ENCODE measurements around the gene MINDY3.
"Not testable (repeated sequence)": the region's sequence is repeated elsewhere in the genome, so short reads cannot be mapped to it uniquely, and the experiment has no call there.

Gene MINDY3

GRCh38 chr10:15781381-15781960 is 78.8 kb downstream of the MINDY3 start:
- Histone ChIP-seq H4K20me1 (ENCODE audit: insufficient read depth) (no peaks in the 10 kb centered on the region), H3K4me2 (no peak overlapping the region), H3K27me3 (ENCODE audit: insufficient read depth, low read depth) (no peaks in the 10 kb centered on the region), H3K4me3 (IDR thresholded peaks at IDR 0.05; ENCODE audit: insufficient read depth, low read depth, low read length) (no peak overlapping the region), H3K79me2 (ENCODE audit: insufficient read depth, low read depth) (no peaks in the 10 kb centered on the region), H3K9ac (no peak overlapping the region), H3K27ac (no peak overlapping the region), H3K36me3 (ENCODE audit: insufficient read depth) (no peaks in the 10 kb centered on the region), H2AFZ (ENCODE audit: low read depth) (no peak overlapping the region), H3K4me1 (ENCODE audit: low read depth, poor library complexity, severe bottlenecking) (peaks cover 33% of the 10 kb centered on the region)
- TF ChIP-seq CTCF (conservative IDR thresholded peaks at IDR 0.05; ENCODE audit: low read depth, low read length) = no peak

- peaks cover 24% of the 10 kb centered on the region for H3K4me1 ChIP-seq (ENCODE audit: low read depth, poor library complexity, severe bottlenecking)
- no peak for TF ChIP-seq CTCF (conservative IDR thresholded peaks at IDR 0.05; ENCODE audit: low read depth, low read length)
- no peak overlapping the region for H3K9ac ChIP-seq
- H3K4me2 ChIP-seq = no peak overlapping the region
- no peak overlapping the region for H3K4me3 ChIP-seq (IDR thresholded peaks at IDR 0.05; ENCODE audit: insufficient read depth, low read depth, low read length)
- H3K27ac ChIP-seq = no peak overlapping the region
- H3K79me2 ChIP-seq (ENCODE audit: insufficient read depth, low read depth) = no peaks in the 10 kb centered on the region
- no peaks in the 10 kb centered on the region for H4K20me1 ChIP-seq (ENCODE audit: insufficient read depth)
- H3K27me3 ChIP-seq (ENCODE audit: insufficient read depth, low read depth) = no peaks in the 10 kb centered on the region
- no peaks in the 10 kb centered on the region for H3K36me3 ChIP-seq (ENCODE audit: insufficient read depth)
- H2AFZ ChIP-seq (ENCODE audit: low read depth) = no peak overlapping the region
Measured at GRCh38 chr10:15780353-15781135, 79.8 kb downstream of the MINDY3 start.

GRCh38 chr10:15775513-15775912 is 84.8 kb downstream of the MINDY3 start:
- no peak overlapping the region for H3K27ac ChIP-seq
- no peaks in the 10 kb centered on the region for H4K20me1 ChIP-seq (ENCODE audit: insufficient read depth)
- no peak overlapping the region for H3K9ac ChIP-seq

GRCh38 chr10:15774534-15774933 is 85.8 kb downstream of the MINDY3 start:
- not testable (repeated sequence) for H3K4me2 ChIP-seq; H3K27me3 ChIP-seq (ENCODE audit: insufficient read depth, low read depth); H3K79me2 ChIP-seq (ENCODE audit: insufficient read depth, low read depth); H3K4me1 ChIP-seq (ENCODE audit: low read depth, poor library complexity, severe bottlenecking); H3K36me3 ChIP-seq (ENCODE audit: insufficient read depth); H3K27ac ChIP-seq; H2AFZ ChIP-seq (ENCODE audit: low read depth); H4K20me1 ChIP-seq (ENCODE audit: insufficient read depth); H3K4me3 ChIP-seq (IDR thresholded peaks at IDR 0.05; ENCODE audit: insufficient read depth, low read depth, low read length); H3K9ac ChIP-seq

More at GRCh38 chr10:15775513-15775912, 84.8 kb downstream of the MINDY3 start:
- no peaks in the 10 kb centered on the region for H3K36me3 ChIP-seq (ENCODE audit: insufficient read depth)
- no peak for TF ChIP-seq CTCF (conservative IDR thresholded peaks at IDR 0.05; ENCODE audit: low read depth, low read length)
- no peak overlapping the region for H3K4me3 ChIP-seq (IDR thresholded peaks at IDR 0.05; ENCODE audit: insufficient read depth, low read depth, low read length)
- no peaks in the 10 kb centered on the region for H3K79me2 ChIP-seq (ENCODE audit: insufficient read depth, low read depth)
- H2AFZ ChIP-seq (ENCODE audit: low read depth) = no peak overlapping the region
- no peak overlapping the region for H3K4me2 ChIP-seq
- no peaks in the 10 kb centered on the region for H3K4me1 ChIP-seq (ENCODE audit: low read depth, poor library complexity, severe bottlenecking)
- H3K27me3 ChIP-seq (ENCODE audit: insufficient read depth, low read depth) = no peaks in the 10 kb centered on the region

- H4K20me1 ChIP-seq (ENCODE audit: insufficient read depth) = no peaks in the 10 kb centered on the region
- TF ChIP-seq CTCF (conservative IDR thresholded peaks at IDR 0.05; ENCODE audit: low read depth, low read length) = no peak
- H3K36me3 ChIP-seq (ENCODE audit: insufficient read depth) = no peaks in the 10 kb centered on the region
- H3K79me2 ChIP-seq (ENCODE audit: insufficient read depth, low read depth) = no peaks in the 10 kb centered on the region
- H3K27me3 ChIP-seq (ENCODE audit: insufficient read depth, low read depth) = no peaks in the 10 kb centered on the region
- no peak overlapping the region for H3K4me2 ChIP-seq
- no peak overlapping the region for H3K4me3 ChIP-seq (IDR thresholded peaks at IDR 0.05; ENCODE audit: insufficient read depth, low read depth, low read length)
- H2AFZ ChIP-seq (ENCODE audit: low read depth) = no peak overlapping the region
- no peak overlapping the region for H3K9ac ChIP-seq
- peaks cover 3% of the 10 kb centered on the region for H3K4me1 ChIP-seq (ENCODE audit: low read depth, poor library complexity, severe bottlenecking)
- no peak overlapping the region for H3K27ac ChIP-seq
Measured at GRCh38 chr10:15764892-15765454, 95.3 kb downstream of the MINDY3 start.

All from KMS-11 (cell line).